OCI-LY1 (cell line): ENCODE results near the gene LPIN1.

Experiments
- H2AFZ ChIP-seq: fragments of 200-600 bp; sonication (generic), shearing (Covaris generic); 2 replicates; pipeline ENCODE4 v1.6.0; 2014; ENCODE audit warnings: antibody characterized with exemption, mild to moderate bottlenecking, low read length
- H3F3A ChIP-seq: fragments of 200-600 bp; sonication (generic), shearing (Covaris generic); 2 replicates; pipeline ENCODE4 v1.6.0; 2014; ENCODE audit warnings: mild to moderate bottlenecking, antibody characterized with exemption, low read length, moderate library complexity; ENCODE audit not compliant: insufficient read depth
- H3K27ac ChIP-seq: fragments of 200-600 bp; sonication (generic); 2 replicates; pipeline ENCODE4 v1.5.1; 2014; ENCODE audit warnings: low read length, mixed run types, mild to moderate bottlenecking, low read depth; ENCODE audit not compliant: poor library complexity, severe bottlenecking
- H3K27me3 ChIP-seq: fragments of 200-600 bp; sonication (generic); 2 replicates; pipeline ENCODE4 v1.6.0; 2014; ENCODE audit warnings: antibody characterized with exemption, mild to moderate bottlenecking, low read length, moderate library complexity; ENCODE audit not compliant: insufficient read depth
- H3K36me3 ChIP-seq: fragments of 200-600 bp; sonication (generic); 2 replicates; pipeline ENCODE4 v1.6.1; 2014; ENCODE audit warnings: mild to moderate bottlenecking, antibody characterized with exemption, low read length, moderate library complexity, mixed read lengths; ENCODE audit not compliant: insufficient read depth
- H3K4me1 ChIP-seq: fragments of 200-600 bp; sonication (generic); 2 replicates; pipeline ENCODE4 v1.5.1; 2014; ENCODE audit warnings: mild to moderate bottlenecking, low read length, moderate library complexity; ENCODE audit not compliant: insufficient read depth, severe bottlenecking
- H3K4me2 ChIP-seq: fragments of 200-600 bp; sonication (generic), shearing (Covaris generic); 2 replicates; pipeline ENCODE4 v1.6.1; 2014; ENCODE audit warnings: low read length
- H3K4me3 ChIP-seq: fragments of 200-600 bp; sonication (generic); 2 replicates; pipeline ENCODE4 v1.5.1; 2014; ENCODE audit warnings: low read length, low read depth, mild to moderate bottlenecking, mixed read lengths; ENCODE audit not compliant: poor library complexity, severe bottlenecking
- H3K79me2 ChIP-seq: fragments of 200-600 bp; shearing (Covaris generic); 2 replicates; pipeline ENCODE4 v1.6.1; 2016; ENCODE audit warnings: mixed run types, low read length, mixed read lengths; ENCODE audit not compliant: insufficient read depth
- H3K9ac ChIP-seq: fragments of 200-600 bp; sonication (generic), shearing (Covaris generic); 2 replicates; pipeline ENCODE4 v1.6.1; 2014; ENCODE audit warnings: mild to moderate bottlenecking, low read length, mixed read lengths
- H3K9me2 ChIP-seq: fragments of 200-600 bp; sonication (generic), shearing (Covaris generic); 2 replicates; pipeline ENCODE4 v1.6.1; 2014; ENCODE audit warnings: low read depth, mild to moderate bottlenecking, low read length, mixed read lengths
- H3K9me3 ChIP-seq: fragments of 200-600 bp; shearing (Covaris generic); 2 replicates; pipeline ENCODE4 v1.6.1; 2014; ENCODE audit warnings: low read length, mixed read lengths
- H4K20me1 ChIP-seq: fragments of 200-600 bp; sonication (generic), shearing (Covaris generic); 2 replicates; pipeline ENCODE4 v1.6.0; 2016; ENCODE audit warnings: mild to moderate bottlenecking, low read length; ENCODE audit not compliant: insufficient read depth
- CTCF ChIP-seq: fragments of 200-600 bp; sonication (generic), shearing (Covaris generic); IDR thresholded peaks from 2 replicates; pipeline ENCODE4 v1.5.1; 2017; ENCODE audit warnings: mild to moderate bottlenecking, antibody characterized with exemption, low read length, moderate library complexity, mixed read lengths
- EZH2 ChIP-seq: fragments of 200-600 bp; sonication (generic), shearing (Covaris generic); IDR thresholded peaks from 2 replicates; pipeline ENCODE4 v1.8.0; 2017; ENCODE audit warnings: borderline replicate concordance, mixed run types, mild to moderate bottlenecking, antibody characterized with exemption, low read length, moderate library complexity, mixed read lengths

The LPIN1 gene

GRCh38 chr2:11722292-11723060 is 24.0 kb upstream of the LPIN1 start:
- peaks cover 4% of the 10 kb centered on the region; the same call in 1 of the 2 replicates for H3K27me3 ChIP-seq
- H3K4me3 ChIP-seq = no peak overlapping the region
- H3K9me2 ChIP-seq = no peaks in the 10 kb centered on the region
- no peaks in the 10 kb centered on the region for H3F3A ChIP-seq
- no peak overlapping the region for H3K27ac ChIP-seq
- no peak overlapping the region for H3K9ac ChIP-seq
- no peaks in the 10 kb centered on the region for H4K20me1 ChIP-seq
- H3K36me3 ChIP-seq = no peaks in the 10 kb centered on the region
- H2AFZ ChIP-seq = no peak overlapping the region
- H3K79me2 ChIP-seq = no peaks in the 10 kb centered on the region
- no peak overlapping the region for H3K4me2 ChIP-seq
- H3K4me1 ChIP-seq = no peaks in the 10 kb centered on the region
- no peaks in the 10 kb centered on the region for H3K9me3 ChIP-seq
- TF ChIP-seq CTCF (no peak), EZH2 (no peak)

- Histone ChIP-seq H3K9me3 (no peaks in the 10 kb centered on the region), H3K4me3 (no peak overlapping the region), H4K20me1 (no peaks in the 10 kb centered on the region), H3K27ac (no peak overlapping the region), H2AFZ (no peak overlapping the region), H3K9me2 (no peaks in the 10 kb centered on the region), H3K9ac (no peak overlapping the region), H3K4me2 (no peak overlapping the region), H3K79me2 (no peaks in the 10 kb centered on the region), H3K36me3 (no peaks in the 10 kb centered on the region), H3K4me1 (no peaks in the 10 kb centered on the region), H3K27me3 (peaks cover 4% of the 10 kb centered on the region; the same call in 1 of the 2 replicates), H3F3A (no peaks in the 10 kb centered on the region)
- no peak for TF ChIP-seq EZH2
- TF ChIP-seq CTCF = no peak
Observed at GRCh38 chr2:11723061-11723371, 23.4 kb upstream of the LPIN1 start.

GRCh38 chr2:11724151-11724550 is 22.3 kb upstream of the LPIN1 start:
- Histone ChIP-seq H3K9ac (no peak overlapping the region), H3K27me3 (peaks cover 4% of the 10 kb centered on the region; the same call in 1 of the 2 replicates), H4K20me1 (no peaks in the 10 kb centered on the region), H3K36me3 (no peaks in the 10 kb centered on the region), H2AFZ (no peak overlapping the region), H3F3A (no peaks in the 10 kb centered on the region), H3K4me2 (no peak overlapping the region), H3K4me1 (no peaks in the 10 kb centered on the region), H3K9me2 (no peaks in the 10 kb centered on the region), H3K27ac (no peak overlapping the region), H3K9me3 (no peaks in the 10 kb centered on the region), H3K4me3 (no peak overlapping the region), H3K79me2 (no peaks in the 10 kb centered on the region)
- TF ChIP-seq EZH2 (no peak), CTCF (no peak)
